ENCODE data around the gene PBRM1. TPM values are rescaled to one million over a fixed set of nuclear protein-coding genes. Genes with fewer than 3 reads are reported as not detected.

Gene PBRM1
- total and polyA plus RNA-seq, 2 donors (not counting 3 experiments of a cell fraction or from before 2014, with no cell fraction given) = 26.7 to 87.1 TPM

- intact Hi-C loops (cut with micrococcal nuclease) (loop anchor here (5.0 to 10.0 kb wide), 2 partner anchors 205 to 253 kb away; no protein-coding TSS in a partner anchor), dilution Hi-C loops (cut with MboI; ENCODE audit: extremely low pct_ligation_motif_present, low sequenced_read_pairs) (no loop called here)
- Histone ChIP-seq H2AFZ (ENCODE audit: low read depth, low read length) (no peak overlapping the region), H3K36me3 (ENCODE audit: control insufficient read depth in 2 of 2, extremely low read depth in 1 of 2, insufficient read depth in 2 of 2, low read length in 2 of 2) (peaks cover 17 to 23% of the 10 kb centered on the region in 2 experiments), H3K4me3 (replicated peaks in 1 of 3; ENCODE audit: insufficient read depth in 1 of 3, low read depth in 1 of 3, low read length in 3 of 3) (no peak overlapping the region), H3K9ac (replicated peaks; ENCODE audit: extremely low read depth, insufficient read depth, low read length) (no peak overlapping the region), H3K4me1 (ENCODE audit: control insufficient read depth, extremely low read depth, insufficient read depth, low read length) (peaks cover 7% of the 10 kb centered on the region), H3K27ac (ENCODE audit: insufficient read depth, low read depth, low read length) (no peak overlapping the region), H3K27me3 (ENCODE audit: control insufficient read depth in 2 of 2, insufficient read depth in 2 of 2, low read length in 2 of 2) (no peaks in the 10 kb centered on the region), H3K79me2 (ENCODE audit: control insufficient read depth, insufficient read depth, low read length) (peaks cover 60% of the 10 kb centered on the region), H3K4me2 (ENCODE audit: insufficient read depth, low read length) (no peak overlapping the region), H4K20me1 (replicated peaks; ENCODE audit: control insufficient read depth, extremely low read depth, insufficient read depth, low read length) (peaks cover 2% of the 10 kb centered on the region), H3K9me1 (replicated peaks; ENCODE audit: control insufficient read depth, extremely low read depth, insufficient read depth, low read length) (no peaks in the 10 kb centered on the region), H3K9me3 (replicated peaks; ENCODE audit: control insufficient read depth, insufficient read depth, low read length) (no peaks in the 10 kb centered on the region)
- POLR2A ChIA-PET = no interaction called here
- TF ChIP-seq EZH2 (IDR thresholded peaks at IDR 0.05; ENCODE audit: borderline replicate concordance, low read depth, low read length, severe bottlenecking) (no peak), POLR2AphosphoS5 (IDR thresholded peaks at IDR 0.05; ENCODE audit: insufficient read depth, low read depth, low read length) (no peak), MAX (IDR thresholded peaks at IDR 0.05; ENCODE audit: insufficient read depth, insufficient read length) (no peak), MYC (IDR thresholded peaks at IDR 0.05; ENCODE audit: low read depth, low read length) (no peak), FOS (IDR thresholded peaks at IDR 0.05; ENCODE audit: borderline replicate concordance, insufficient read depth, low read length) (no peak), GATA2 (IDR thresholded peaks at IDR 0.05; ENCODE audit: insufficient read depth, insufficient read length, low read depth, low read length) (no peak), POLR2A (IDR thresholded peaks at IDR 0.05; ENCODE audit: low read depth, low read length) (no peak), JUN (IDR thresholded peaks at IDR 0.05; ENCODE audit: borderline replicate concordance, insufficient read depth, insufficient read length, low read depth) (no peak), CTCF (IDR thresholded peaks at IDR 0.05; ENCODE audit: extremely low read depth in 1 of 2, insufficient read depth in 1 of 2, low read depth in 1 of 2, low read length in 2 of 2) (no peak)
- BruUV-seq (replicated peaks) = no TSS peak
- CTCF ChIA-PET = interaction anchor here (0.8 kb wide), 1 partner anchor 13 kb away, joined by 3 read pairs; no protein-coding TSS in a partner anchor
- FAIRE-seq = no peak
- no peak for DNase-seq (ENCODE audit: low read depth, low spot score)
Measured at GRCh38 chr3:52679811-52680210, 5.9 kb downstream of the PBRM1 start.
